ENCODE measurements around the gene TMEM123. TPM values are rescaled to one million over a fixed set of nuclear protein-coding genes. Genes with fewer than 3 reads are reported as not detected.

The TMEM123 gene
- total and polyA plus RNA-seq, 2 of the 13 experiments (the other 11 are each of a cell fraction or from before 2014, with no cell fraction given): 365 to 2,761 TPM

DNA sequence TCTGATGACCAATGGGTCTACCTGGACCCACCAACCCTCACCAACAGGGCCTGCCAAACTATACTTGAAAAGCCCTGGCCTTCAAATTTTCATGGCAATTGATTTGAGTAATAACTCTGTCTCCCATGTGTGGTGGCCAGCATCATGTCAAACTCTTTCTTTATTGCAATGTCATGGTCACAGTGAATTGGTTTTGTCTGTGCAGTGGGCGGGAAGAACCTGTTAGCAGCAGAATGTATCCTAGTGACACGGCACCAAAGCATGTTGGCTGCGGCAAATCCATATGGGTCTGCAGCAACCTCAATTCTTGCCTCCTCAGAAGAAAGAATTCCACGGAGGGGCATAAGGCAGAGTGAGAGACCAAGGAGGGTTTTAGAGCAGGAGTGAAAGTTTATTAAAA is 19.6 kb upstream of the TMEM123 start:
- BruUV-seq (replicated peaks): no TSS peak
- DNase-seq (ENCODE audit: low spot score) (no peak), FAIRE-seq (no peak), ATAC-seq (no peak)
- ChIA-PET CTCF (ENCODE audit: low intra/inter-chr PET ratio, low total read pairs) (no interaction called here), POLR2A (no interaction called here)
- intact Hi-C loops (cut with micrococcal nuclease; ENCODE audit: unreplicated experiment): no loop called here
- Histone ChIP-seq H3K9me3 (ENCODE audit: low read length) (no peaks in the 10 kb centered on the region), H3K27me3 (ENCODE audit: control insufficient read depth in 1 of 2, insufficient read depth in 2 of 2, low read length in 2 of 2) (no peaks in the 10 kb centered on the region), H3K27ac (ENCODE audit: extremely low read length, insufficient read depth, low read length) (no peak overlapping the region), H3K79me2 (ENCODE audit: insufficient read depth, low read length) (no peaks in the 10 kb centered on the region), H2AFZ (ENCODE audit: low read length) (no peak overlapping the region), H4K20me1 (ENCODE audit: insufficient read depth, low read length) (no peaks in the 10 kb centered on the region), H3K4me3 (replicated peaks in 1 of 3; ENCODE audit: insufficient read depth in 1 of 3, low read depth in 2 of 3, low read length in 3 of 3) (no peak overlapping the region), H3K4me2 (ENCODE audit: low read depth, low read length) (no peak overlapping the region), H3K4me1 (ENCODE audit: insufficient read depth, low read length) (peaks cover 85% of the 10 kb centered on the region), H3K36me3 (replicated peaks in 1 of 2; ENCODE audit: control insufficient read depth in 1 of 2, insufficient read depth in 2 of 2, low read length in 2 of 2) (no peaks in the 10 kb centered on the region), H3K9ac (ENCODE audit: insufficient read depth, low read depth, low read length) (no peak overlapping the region)
- 98% methylated on average over 4 of the region's 4 CpGs for WGBS (ENCODE audit: low lambda C conversion rate)
- TF ChIP-seq, protein P1, sequence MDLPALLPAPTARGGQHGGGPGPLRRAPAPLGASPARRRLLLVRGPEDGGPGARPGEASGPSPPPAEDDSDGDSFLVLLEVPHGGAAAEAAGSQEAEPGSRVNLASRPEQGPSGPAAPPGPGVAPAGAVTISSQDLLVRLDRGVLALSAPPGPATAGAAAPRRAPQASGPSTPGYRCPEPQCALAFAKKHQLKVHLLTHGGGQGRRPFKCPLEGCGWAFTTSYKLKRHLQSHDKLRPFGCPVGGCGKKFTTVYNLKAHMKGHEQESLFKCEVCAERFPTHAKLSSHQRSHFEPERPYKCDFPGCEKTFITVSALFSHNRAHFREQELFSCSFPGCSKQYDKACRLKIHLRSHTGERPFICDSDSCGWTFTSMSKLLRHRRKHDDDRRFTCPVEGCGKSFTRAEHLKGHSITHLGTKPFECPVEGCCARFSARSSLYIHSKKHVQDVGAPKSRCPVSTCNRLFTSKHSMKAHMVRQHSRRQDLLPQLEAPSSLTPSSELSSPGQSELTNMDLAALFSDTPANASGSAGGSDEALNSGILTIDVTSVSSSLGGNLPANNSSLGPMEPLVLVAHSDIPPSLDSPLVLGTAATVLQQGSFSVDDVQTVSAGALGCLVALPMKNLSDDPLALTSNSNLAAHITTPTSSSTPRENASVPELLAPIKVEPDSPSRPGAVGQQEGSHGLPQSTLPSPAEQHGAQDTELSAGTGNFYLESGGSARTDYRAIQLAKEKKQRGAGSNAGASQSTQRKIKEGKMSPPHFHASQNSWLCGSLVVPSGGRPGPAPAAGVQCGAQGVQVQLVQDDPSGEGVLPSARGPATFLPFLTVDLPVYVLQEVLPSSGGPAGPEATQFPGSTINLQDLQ (CRISPR knock-in tag; IDR thresholded peaks at IDR 0.05): no peak
- TF ChIP-seq ELK4 (CRISPR knock-in tag; IDR thresholded peaks at IDR 0.05; ENCODE audit: borderline replicate concordance): no peak
- in situ Hi-C loops (cut with HindIII; ENCODE audit: extremely low pct_ligation_motif_present, low pct_unique_long_range_greater_than_20kb): no loop called here

DNA sequence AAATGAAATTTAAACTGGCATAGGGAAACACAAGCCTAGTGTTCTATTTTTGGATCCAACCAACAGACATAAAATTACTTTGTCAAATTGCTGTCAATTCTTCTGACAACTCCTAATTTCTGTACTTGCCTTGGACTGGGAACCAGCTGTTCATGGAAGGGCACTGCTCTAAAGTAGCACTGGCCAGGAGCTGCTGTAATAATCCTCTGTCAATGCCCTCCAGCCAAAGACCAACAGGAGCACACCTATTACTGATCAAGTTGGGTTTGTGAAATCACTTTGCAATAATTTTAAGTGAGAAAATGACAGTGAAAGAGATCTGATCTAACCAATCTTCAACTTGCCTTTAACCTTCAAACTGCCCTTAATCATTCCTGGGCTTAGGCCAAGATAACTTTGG is 18.9 kb upstream of the TMEM123 start:
- Histone ChIP-seq H3K79me2 (ENCODE audit: insufficient read depth, low read length) (no peaks in the 10 kb centered on the region), H3K27me3 (ENCODE audit: control insufficient read depth in 1 of 2, insufficient read depth in 2 of 2, low read length in 2 of 2) (no peaks in the 10 kb centered on the region), H3K4me1 (ENCODE audit: insufficient read depth, low read length) (peaks cover 85% of the 10 kb centered on the region), H3K36me3 (replicated peaks in 1 of 2; ENCODE audit: control insufficient read depth in 1 of 2, insufficient read depth in 2 of 2, low read length in 2 of 2) (no peaks in the 10 kb centered on the region), H3K4me2 (ENCODE audit: low read depth, low read length) (no peak overlapping the region), H2AFZ (ENCODE audit: low read length) (no peak overlapping the region), H3K27ac (ENCODE audit: extremely low read length, insufficient read depth, low read length) (no peak overlapping the region), H4K20me1 (ENCODE audit: insufficient read depth, low read length) (no peaks in the 10 kb centered on the region), H3K9ac (ENCODE audit: insufficient read depth, low read depth, low read length) (no peak overlapping the region), H3K9me3 (ENCODE audit: low read length) (no peaks in the 10 kb centered on the region), H3K4me3 (replicated peaks in 1 of 3; ENCODE audit: insufficient read depth in 1 of 3, low read depth in 2 of 3, low read length in 3 of 3) (no peak overlapping the region)
- TF ChIP-seq SCMH1 (CRISPR knock-in tag; IDR thresholded peaks at IDR 0.05; ENCODE audit: borderline replicate concordance): no peak
- TF ChIP-seq DNMT1 (CRISPR knock-in tag; IDR thresholded peaks at IDR 0.05): no peak
- TF ChIP-seq GABPB1 (CRISPR knock-in tag; IDR thresholded peaks at IDR 0.05): no peak
- TF ChIP-seq ZBTB43 (CRISPR knock-in tag; conservative IDR thresholded peaks at IDR 0.05): no peak
- CTCF ChIA-PET (ENCODE audit: low intra/inter-chr PET ratio, low total read pairs): no interaction called here
- in situ Hi-C loops (cut with HindIII; ENCODE audit: extremely low pct_ligation_motif_present, low pct_unique_long_range_greater_than_20kb): no loop called here
- intact Hi-C loops (cut with micrococcal nuclease; ENCODE audit: unreplicated experiment): no loop called here
- DNase-seq (ENCODE audit: low spot score): no peak
- ATAC-seq: no peak
- no TSS peak for BruUV-seq (replicated peaks)
- POLR2A ChIA-PET: no interaction called here
- no peak for FAIRE-seq

Data from HepG2 (cell line).